GM13977 (cell line): ENCODE data around the gene FJX1.

Experiments used
- DNase-seq: peaks from one replicate; pipeline ENCODE4 v3.0.0; 2012; ENCODE audit warnings: low spot score
- CTCF ChIP-seq: IDR thresholded peaks from 2 replicates; pipeline ENCODE4 v1.5.1; 2012; ENCODE audit warnings: mild to moderate bottlenecking, control low read depth; ENCODE audit not compliant: insufficient read depth; ENCODE audit errors: extremely low read depth, missing control alignments
- in situ Hi-C: fragments of 300-500 bp; cut with MboI; formaldehyde crosslinking; loops from one replicate; pipeline ENCODE4 v1.12.0; 2022; ENCODE audit warnings: low sequenced_read_pairs, low pct_unique_long_range_greater_than_20kb, mixed read lengths, inconsistent platforms; ENCODE audit not compliant: unreplicated experiment

Gene FJX1

GRCh38 chr11:35590412-35590811 is 27.8 kb upstream of the FJX1 start:
- in situ Hi-C loops, result no loop called here
- no peak for TF ChIP-seq CTCF
- no peak for DNase-seq

- no peak for DNase-seq
- no peak for TF ChIP-seq CTCF
- in situ Hi-C loops, result no loop called here
Observed at GRCh38 chr11:35593143-35593542, 25.1 kb upstream of the FJX1 start.

GRCh38 chr11:35594680-35595079 is 23.6 kb upstream of the FJX1 start:
- DNase-seq, result no peak
- TF ChIP-seq CTCF, result no peak
- in situ Hi-C loops, result no loop called here

GRCh38 chr11:35598254-35599125 is 19.8 kb upstream of the FJX1 start:
- TF ChIP-seq CTCF, result no peak
- peak; percentile 36 for DNase-seq
- in situ Hi-C loops, result no loop called here

GRCh38 chr11:35600331-35600838 is 17.9 kb upstream of the FJX1 start:
- no peak for DNase-seq
- in situ Hi-C loops, result no loop called here
- no peak for TF ChIP-seq CTCF

GRCh38 chr11:35602160-35602793 is 16.0 kb upstream of the FJX1 start:
- TF ChIP-seq CTCF, result no peak
- DNase-seq, result no peak
- in situ Hi-C loops, result no loop called here
